ENCODE results near the gene ATRIP. TPM values are rescaled to one million over a fixed set of nuclear protein-coding genes. Genes with fewer than 3 reads are reported as not detected.
"Not testable (repeated sequence)": the region's sequence is repeated elsewhere in the genome, so short reads cannot be mapped to it uniquely, and the experiment has no call there.

The ATRIP gene
- total and polyA plus RNA-seq, 7 donors, result 1.8 to 9.4 (median 5.1) TPM

DNA sequence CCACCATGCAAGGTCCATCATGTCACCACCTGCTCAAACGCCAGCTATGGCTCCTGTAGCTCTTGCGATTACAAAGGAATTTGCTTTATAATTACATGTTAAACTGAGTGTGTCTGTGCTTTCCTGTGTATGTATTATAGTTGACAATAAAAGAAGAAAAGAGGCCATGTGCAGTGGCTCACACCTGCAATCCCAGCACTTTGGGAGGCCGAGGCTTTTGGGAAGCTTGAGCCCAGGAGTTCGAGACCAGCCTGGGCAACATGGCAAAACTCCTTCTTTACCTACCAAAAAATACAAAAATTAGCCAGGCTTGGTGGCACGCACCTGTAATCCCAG, 27.0 kb downstream of the ATRIP start:
- Histone ChIP-seq H3K4me3 (peak overlapping the region in 2 of 4 donors; percentile 63 to 85), H3K4me1 (peaks cover 0 to 47% (median 43%) of the 10 kb centered on the region in 4 donors), H3K36me3 (peaks cover 4 to 21% (median 7%) of the 10 kb centered on the region in 4 donors), H3K27ac (peak overlapping the region; percentile 92 to 98 (median 95)), H3K27me3 (no peaks in the 10 kb centered on the region), H3K9me3 (no peaks in the 10 kb centered on the region)
- TF ChIP-seq EP300 (IDR thresholded peaks at IDR 0.05) (no peak), POLR2A (IDR thresholded peaks at IDR 0.05) (no peak), POLR2AphosphoS5 (IDR thresholded peaks at IDR 0.05) (no peak)
- TF ChIP-seq, protein P1, sequence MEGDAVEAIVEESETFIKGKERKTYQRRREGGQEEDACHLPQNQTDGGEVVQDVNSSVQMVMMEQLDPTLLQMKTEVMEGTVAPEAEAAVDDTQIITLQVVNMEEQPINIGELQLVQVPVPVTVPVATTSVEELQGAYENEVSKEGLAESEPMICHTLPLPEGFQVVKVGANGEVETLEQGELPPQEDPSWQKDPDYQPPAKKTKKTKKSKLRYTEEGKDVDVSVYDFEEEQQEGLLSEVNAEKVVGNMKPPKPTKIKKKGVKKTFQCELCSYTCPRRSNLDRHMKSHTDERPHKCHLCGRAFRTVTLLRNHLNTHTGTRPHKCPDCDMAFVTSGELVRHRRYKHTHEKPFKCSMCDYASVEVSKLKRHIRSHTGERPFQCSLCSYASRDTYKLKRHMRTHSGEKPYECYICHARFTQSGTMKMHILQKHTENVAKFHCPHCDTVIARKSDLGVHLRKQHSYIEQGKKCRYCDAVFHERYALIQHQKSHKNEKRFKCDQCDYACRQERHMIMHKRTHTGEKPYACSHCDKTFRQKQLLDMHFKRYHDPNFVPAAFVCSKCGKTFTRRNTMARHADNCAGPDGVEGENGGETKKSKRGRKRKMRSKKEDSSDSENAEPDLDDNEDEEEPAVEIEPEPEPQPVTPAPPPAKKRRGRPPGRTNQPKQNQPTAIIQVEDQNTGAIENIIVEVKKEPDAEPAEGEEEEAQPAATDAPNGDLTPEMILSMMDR (IDR thresholded peaks at IDR 0.05), result no peak
- WGBS, 2 donors, result 49 to 80% methylated on average over 5 of the region's 5 CpGs
- peak; percentile 49 for DNase-seq
- intact Hi-C loops (cut with DNase I), result no loop called here

DNA sequence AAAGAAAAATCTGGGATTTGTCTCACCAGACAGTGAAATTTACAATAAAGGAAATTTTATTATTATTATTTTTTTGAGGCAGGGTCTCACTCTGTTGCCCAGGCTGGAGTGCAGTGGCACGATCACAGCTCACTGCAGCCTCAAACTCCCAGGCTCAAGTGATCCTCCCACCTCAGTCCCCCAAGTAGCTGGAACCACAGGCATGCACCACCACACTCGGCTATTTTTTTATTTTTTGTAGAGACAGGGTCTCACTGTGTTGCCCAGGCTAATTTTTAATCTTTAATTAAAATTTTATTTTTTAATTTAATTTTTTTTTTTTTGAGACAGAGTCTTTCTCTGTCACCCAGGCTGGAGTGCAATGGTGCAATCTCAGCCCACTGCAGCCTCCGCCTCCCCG, 27.5 kb downstream of the ATRIP start:
- 95 to 97% methylated on average over 4 of the region's 4 CpGs for WGBS, 2 donors
- H3K27me3 ChIP-seq; H3K9me3 ChIP-seq; H3K4me3 ChIP-seq; intact Hi-C loops (cut with DNase I): not testable (repeated sequence)
- peak; percentile 32 for DNase-seq
- H3K36me3 ChIP-seq, result peaks cover 0 to 18% (median 5%) of the 10 kb centered on the region in 4 donors
- peak overlapping the region; percentile 92 to 98 (median 95) for H3K27ac ChIP-seq
- peaks cover 0 to 42% (median 38%) of the 10 kb centered on the region in 4 donors for H3K4me1 ChIP-seq

DNA sequence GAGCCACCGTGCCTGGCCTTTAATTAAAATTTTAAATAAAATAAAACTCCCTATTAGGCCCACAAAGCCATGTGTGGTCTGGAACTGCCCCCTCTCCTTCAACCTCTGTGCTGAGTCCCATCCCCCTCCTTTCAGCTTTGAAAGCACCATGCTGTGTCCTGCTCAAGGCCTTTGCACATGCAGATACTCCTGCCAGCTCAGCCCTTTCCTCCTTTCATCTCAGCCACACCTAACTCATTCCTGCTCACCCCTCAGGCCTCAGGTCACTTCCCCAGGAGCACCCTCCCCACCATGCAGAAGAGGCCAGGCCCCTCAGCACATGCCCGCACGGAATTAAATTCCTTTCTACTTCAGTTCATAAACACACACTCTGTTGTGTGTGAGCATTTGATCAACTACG, 28.1 kb downstream of the ATRIP start:
- DNase-seq, result peak; percentile 28

DNA sequence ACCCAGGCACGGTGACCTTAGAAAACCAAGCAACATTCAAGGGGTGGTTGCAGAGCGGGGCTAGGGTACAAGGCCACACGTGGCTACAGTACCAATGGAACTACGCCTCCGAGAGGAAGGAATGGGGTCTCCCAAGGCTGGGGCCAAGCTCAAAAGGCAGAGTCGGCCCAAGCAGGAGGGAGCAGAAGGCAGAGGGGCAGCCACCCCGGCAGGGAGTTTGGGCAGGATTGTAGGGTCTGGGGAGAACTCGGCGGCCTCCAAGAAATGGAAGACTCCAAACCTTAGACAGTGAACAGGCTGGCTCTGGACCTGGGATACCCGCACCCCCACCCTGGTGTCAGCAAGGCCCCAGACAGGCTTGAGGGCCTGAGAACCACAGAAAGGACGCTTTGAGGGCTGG, 28.7 kb downstream of the ATRIP start:
- Histone ChIP-seq H3K4me3 (no peak overlapping the region), H3K27me3 (no peaks in the 10 kb centered on the region), H3K9me3 (no peaks in the 10 kb centered on the region), H3K27ac (no peak overlapping the region), H3K4me1 (peaks cover 0 to 31% (median 27%) of the 10 kb centered on the region in 4 donors), H3K36me3 (peaks cover 0 to 9% (median 3%) of the 10 kb centered on the region in 4 donors)
- intact Hi-C loops (cut with DNase I), result no loop called here
- no peak for TF ChIP-seq EP300 (IDR thresholded peaks at IDR 0.05)
- TF ChIP-seq POLR2A (IDR thresholded peaks at IDR 0.05), result no peak
- no peak for TF ChIP-seq POLR2AphosphoS5 (IDR thresholded peaks at IDR 0.05)
- TF ChIP-seq, protein P1 (IDR thresholded peaks at IDR 0.05), result no peak
- WGBS, 2 donors, result 91 to 93% methylated on average over 11 of the region's 11 CpGs
- no peak for DNase-seq

More for the DNA sequence above, 28.1 kb downstream of the ATRIP start:
- Histone ChIP-seq H3K9me3 (no peaks in the 10 kb centered on the region), H3K4me1 (peaks cover 0 to 37% (median 32%) of the 10 kb centered on the region in 4 donors), H3K36me3 (peaks cover 0 to 14% (median 3%) of the 10 kb centered on the region in 4 donors), H3K4me3 (no peak overlapping the region), H3K27ac (no peak overlapping the region), H3K27me3 (no peaks in the 10 kb centered on the region)
- 77 to 84% methylated on average over 4 of the region's 4 CpGs for WGBS, 2 donors
- intact Hi-C loops (cut with DNase I), result no loop called here
- TF ChIP-seq, protein P1 (IDR thresholded peaks at IDR 0.05), result no peak
- no peak for TF ChIP-seq POLR2A (IDR thresholded peaks at IDR 0.05)
- TF ChIP-seq POLR2AphosphoS5 (IDR thresholded peaks at IDR 0.05), result no peak
- no peak for TF ChIP-seq EP300 (IDR thresholded peaks at IDR 0.05)

DNA sequence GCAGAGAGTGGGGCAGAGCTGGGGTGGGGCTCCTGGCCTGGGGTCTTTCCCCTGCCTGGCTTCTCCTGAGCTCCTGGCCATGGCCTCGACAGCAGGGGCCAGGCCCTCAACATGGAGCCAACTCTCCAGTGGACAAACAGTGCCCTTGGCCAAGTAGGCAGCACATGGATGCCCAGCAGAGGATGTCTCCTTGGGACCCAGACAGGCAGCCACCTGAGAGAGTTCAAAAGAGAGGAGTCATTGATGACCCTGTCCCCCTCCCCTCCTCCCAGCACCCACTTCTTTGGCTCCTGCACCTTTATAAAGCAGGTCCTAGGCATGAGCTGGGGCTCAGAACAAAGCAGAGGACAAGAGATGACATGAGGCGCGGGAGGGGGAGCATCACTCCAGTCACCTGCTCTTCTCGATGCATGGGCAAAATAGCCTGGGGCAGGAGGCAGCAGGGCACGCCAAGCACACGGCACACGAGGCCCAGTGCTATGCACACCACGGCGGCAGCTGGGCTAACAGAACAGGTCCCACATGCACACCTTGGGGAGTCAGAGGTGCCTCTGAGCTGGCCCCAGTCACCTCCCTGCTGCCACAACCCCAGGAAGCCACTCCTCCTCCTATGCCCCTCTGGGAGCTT, 30.0 kb downstream of the ATRIP start:
- TF ChIP-seq POLR2A (IDR thresholded peaks at IDR 0.05), result no peak
- TF ChIP-seq, protein P1 (IDR thresholded peaks at IDR 0.05), result no peak
- Histone ChIP-seq H3K4me1 (peaks cover 0 to 17% (median 15%) of the 10 kb centered on the region in 4 donors), H3K9me3 (no peaks in the 10 kb centered on the region), H3K27ac (no peak overlapping the region), H3K27me3 (no peaks in the 10 kb centered on the region), H3K4me3 (no peak overlapping the region), H3K36me3 (peaks cover 0 to 7% (median 3%) of the 10 kb centered on the region in 4 donors)
- DNase-seq, result no peak
- intact Hi-C loops (cut with DNase I), result no loop called here
- 79 to 91% methylated on average over 9 of the region's 9 CpGs for WGBS, 2 donors

Data from sigmoid colon (tissue), 7 donors.